ENCODE measurements around the gene SLC8A2.
"Not testable (repeated sequence)": the region's sequence is repeated elsewhere in the genome, so short reads cannot be mapped to it uniquely, and the experiment has no call there.

GRCh38 chr19:47388721-47389120 lies 83.0 kb downstream of the SLC8A2 start:
- TF ChIP-seq CTCF (optimal IDR thresholded peaks at IDR 0.05 in 1 of 3, IDR thresholded peaks at IDR 0.05 in 1 of 3, conservative IDR thresholded peaks at IDR 0.05 in 1 of 3; ENCODE audit: extremely low read depth in 1 of 3, insufficient read depth in 2 of 3, low read length in 3 of 3); EZH2 (IDR thresholded peaks at IDR 0.05; ENCODE audit: low read length): not testable (repeated sequence)
